Measurements from ENCODE around the gene FOXD1.

DNA sequence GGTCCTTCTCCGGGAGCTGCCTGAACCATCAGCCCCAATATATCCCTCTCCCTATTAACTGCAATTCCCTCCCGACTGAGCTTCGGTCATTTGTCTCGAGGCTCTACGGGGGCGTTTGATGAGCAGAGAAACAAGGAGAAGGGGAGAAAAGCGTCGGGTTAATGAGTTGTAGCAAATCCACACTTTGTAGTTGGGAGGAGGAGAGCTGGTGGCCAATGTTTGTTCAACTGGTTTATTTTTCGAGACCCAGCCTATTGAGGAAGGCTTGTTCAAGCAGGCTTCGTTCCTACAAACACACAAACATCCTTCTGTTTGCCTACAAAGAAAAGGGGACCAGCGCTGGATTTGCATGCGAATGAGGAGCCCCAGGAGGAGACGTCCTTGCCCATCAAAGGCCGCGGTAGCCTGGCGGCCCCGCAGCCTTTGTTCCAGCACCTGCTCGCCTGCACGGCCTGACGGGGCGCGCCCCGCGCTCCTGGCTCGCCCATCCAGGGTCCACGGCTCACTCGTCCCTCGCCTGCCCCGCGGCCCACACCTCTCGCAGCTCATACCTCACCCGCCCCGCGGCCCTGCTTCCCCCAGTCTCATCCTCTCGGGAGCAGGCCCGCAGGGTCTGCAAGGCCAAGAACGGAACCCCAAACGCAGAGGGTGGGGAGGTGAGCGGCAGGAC is 4.6 kb downstream of the FOXD1 start:
- TF ChIP-seq, protein P1, sequence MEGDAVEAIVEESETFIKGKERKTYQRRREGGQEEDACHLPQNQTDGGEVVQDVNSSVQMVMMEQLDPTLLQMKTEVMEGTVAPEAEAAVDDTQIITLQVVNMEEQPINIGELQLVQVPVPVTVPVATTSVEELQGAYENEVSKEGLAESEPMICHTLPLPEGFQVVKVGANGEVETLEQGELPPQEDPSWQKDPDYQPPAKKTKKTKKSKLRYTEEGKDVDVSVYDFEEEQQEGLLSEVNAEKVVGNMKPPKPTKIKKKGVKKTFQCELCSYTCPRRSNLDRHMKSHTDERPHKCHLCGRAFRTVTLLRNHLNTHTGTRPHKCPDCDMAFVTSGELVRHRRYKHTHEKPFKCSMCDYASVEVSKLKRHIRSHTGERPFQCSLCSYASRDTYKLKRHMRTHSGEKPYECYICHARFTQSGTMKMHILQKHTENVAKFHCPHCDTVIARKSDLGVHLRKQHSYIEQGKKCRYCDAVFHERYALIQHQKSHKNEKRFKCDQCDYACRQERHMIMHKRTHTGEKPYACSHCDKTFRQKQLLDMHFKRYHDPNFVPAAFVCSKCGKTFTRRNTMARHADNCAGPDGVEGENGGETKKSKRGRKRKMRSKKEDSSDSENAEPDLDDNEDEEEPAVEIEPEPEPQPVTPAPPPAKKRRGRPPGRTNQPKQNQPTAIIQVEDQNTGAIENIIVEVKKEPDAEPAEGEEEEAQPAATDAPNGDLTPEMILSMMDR (IDR thresholded peaks at IDR 0.05; ENCODE audit: poor library complexity), result no peak
- TF ChIP-seq EZH2 (IDR thresholded peaks at IDR 0.05; ENCODE audit: borderline replicate concordance) (peak; percentile 95), EZH2phosphoT487 (IDR thresholded peaks at IDR 0.05; ENCODE audit: low read depth, severe bottlenecking, unreplicated experiment) (no peak)

All from hepatocyte (in vitro differentiated cells).